ENCODE results near the gene PDXDC1.
"Not testable (repeated sequence)": the region's sequence is repeated elsewhere in the genome, so short reads cannot be mapped to it uniquely, and the experiment has no call there.

DNA sequence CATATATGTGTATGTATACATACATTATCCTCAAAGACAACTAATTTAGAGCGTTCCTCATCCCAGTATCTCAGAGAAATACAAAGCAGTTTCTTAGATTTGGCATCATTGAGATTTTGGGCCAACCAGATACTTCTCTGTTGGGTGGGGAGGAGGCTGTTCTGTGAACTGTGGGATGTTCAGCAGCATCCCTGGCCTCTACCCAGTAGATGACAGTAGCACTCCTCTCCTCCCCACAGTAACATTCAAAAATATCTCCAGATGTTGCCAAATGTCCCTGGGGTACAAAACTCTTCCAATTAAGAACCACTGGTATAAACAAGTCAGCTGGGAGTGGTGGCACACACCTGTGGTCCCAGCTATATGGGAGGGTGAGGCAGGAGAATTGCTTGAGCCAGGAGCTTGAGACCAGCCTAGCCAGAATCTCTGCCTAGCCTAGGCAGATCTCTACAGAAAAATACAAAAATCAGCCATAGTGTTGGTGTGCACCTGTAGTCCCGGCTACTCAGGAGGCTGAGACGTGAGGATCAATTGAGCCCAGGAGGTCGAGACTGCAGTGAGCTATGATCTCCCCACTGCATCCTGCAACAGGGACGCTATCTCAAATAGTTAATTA lies 125.7 kb downstream of the PDXDC1 start:
- TF ChIP-seq, protein P1, sequence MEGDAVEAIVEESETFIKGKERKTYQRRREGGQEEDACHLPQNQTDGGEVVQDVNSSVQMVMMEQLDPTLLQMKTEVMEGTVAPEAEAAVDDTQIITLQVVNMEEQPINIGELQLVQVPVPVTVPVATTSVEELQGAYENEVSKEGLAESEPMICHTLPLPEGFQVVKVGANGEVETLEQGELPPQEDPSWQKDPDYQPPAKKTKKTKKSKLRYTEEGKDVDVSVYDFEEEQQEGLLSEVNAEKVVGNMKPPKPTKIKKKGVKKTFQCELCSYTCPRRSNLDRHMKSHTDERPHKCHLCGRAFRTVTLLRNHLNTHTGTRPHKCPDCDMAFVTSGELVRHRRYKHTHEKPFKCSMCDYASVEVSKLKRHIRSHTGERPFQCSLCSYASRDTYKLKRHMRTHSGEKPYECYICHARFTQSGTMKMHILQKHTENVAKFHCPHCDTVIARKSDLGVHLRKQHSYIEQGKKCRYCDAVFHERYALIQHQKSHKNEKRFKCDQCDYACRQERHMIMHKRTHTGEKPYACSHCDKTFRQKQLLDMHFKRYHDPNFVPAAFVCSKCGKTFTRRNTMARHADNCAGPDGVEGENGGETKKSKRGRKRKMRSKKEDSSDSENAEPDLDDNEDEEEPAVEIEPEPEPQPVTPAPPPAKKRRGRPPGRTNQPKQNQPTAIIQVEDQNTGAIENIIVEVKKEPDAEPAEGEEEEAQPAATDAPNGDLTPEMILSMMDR (IDR thresholded peaks at IDR 0.05 in 2 of 3, conservative IDR thresholded peaks at IDR 0.05 in 1 of 3; ENCODE audit: borderline replicate concordance in 1 of 3, insufficient read depth in 1 of 3, low read depth in 2 of 3, low read length in 2 of 3): not testable (repeated sequence)
- not testable (repeated sequence) for TF ChIP-seq RAD21 (IDR thresholded peaks at IDR 0.05; ENCODE audit: low read depth); EGR1 (IDR thresholded peaks at IDR 0.05; ENCODE audit: low read depth); ZNF274 (IDR thresholded peaks at IDR 0.05; ENCODE audit: low read depth, low read length); EZH2 (IDR thresholded peaks at IDR 0.05); SP1 (IDR thresholded peaks at IDR 0.05; ENCODE audit: low read depth); POLR2A (IDR thresholded peaks at IDR 0.05; ENCODE audit: borderline replicate concordance, extremely low read depth, insufficient read depth, insufficient read length)
- TF ChIP-seq, protein P2, sequence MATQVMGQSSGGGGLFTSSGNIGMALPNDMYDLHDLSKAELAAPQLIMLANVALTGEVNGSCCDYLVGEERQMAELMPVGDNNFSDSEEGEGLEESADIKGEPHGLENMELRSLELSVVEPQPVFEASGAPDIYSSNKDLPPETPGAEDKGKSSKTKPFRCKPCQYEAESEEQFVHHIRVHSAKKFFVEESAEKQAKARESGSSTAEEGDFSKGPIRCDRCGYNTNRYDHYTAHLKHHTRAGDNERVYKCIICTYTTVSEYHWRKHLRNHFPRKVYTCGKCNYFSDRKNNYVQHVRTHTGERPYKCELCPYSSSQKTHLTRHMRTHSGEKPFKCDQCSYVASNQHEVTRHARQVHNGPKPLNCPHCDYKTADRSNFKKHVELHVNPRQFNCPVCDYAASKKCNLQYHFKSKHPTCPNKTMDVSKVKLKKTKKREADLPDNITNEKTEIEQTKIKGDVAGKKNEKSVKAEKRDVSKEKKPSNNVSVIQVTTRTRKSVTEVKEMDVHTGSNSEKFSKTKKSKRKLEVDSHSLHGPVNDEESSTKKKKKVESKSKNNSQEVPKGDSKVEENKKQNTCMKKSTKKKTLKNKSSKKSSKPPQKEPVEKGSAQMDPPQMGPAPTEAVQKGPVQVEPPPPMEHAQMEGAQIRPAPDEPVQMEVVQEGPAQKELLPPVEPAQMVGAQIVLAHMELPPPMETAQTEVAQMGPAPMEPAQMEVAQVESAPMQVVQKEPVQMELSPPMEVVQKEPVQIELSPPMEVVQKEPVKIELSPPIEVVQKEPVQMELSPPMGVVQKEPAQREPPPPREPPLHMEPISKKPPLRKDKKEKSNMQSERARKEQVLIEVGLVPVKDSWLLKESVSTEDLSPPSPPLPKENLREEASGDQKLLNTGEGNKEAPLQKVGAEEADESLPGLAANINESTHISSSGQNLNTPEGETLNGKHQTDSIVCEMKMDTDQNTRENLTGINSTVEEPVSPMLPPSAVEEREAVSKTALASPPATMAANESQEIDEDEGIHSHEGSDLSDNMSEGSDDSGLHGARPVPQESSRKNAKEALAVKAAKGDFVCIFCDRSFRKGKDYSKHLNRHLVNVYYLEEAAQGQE (IDR thresholded peaks at IDR 0.05; ENCODE audit: low read depth): not testable (repeated sequence)
